HFFc6 (cell line): ENCODE data around the gene CAPN1. TPM values are rescaled to one million over a fixed set of nuclear protein-coding genes. Genes with fewer than 3 reads are reported as not detected.
"Not testable (repeated sequence)": the region's sequence is repeated elsewhere in the genome, so short reads cannot be mapped to it uniquely, and the experiment has no call there.

ENCODE experiments used
- DNase-seq: peaks from one replicate; pipeline ENCODE4 v3.0.0-alpha.2; 2018
- H3K27ac Mint-ChIP-seq: 2 replicates; pipeline ENCODE4 v1.8.0; 2020; ENCODE audit warnings: mild to moderate bottlenecking, mixed read lengths
- H3K27me3 Mint-ChIP-seq: 2 replicates; pipeline ENCODE4 v1.8.0; 2021; ENCODE audit warnings: mild to moderate bottlenecking, moderate library complexity, mixed read lengths; ENCODE audit not compliant: insufficient read depth
- H3K36me3 Mint-ChIP-seq: 2 replicates; pipeline ENCODE4 v1.8.0; 2021; ENCODE audit warnings: low read depth, mixed read lengths
- H3K4me1 Mint-ChIP-seq: 2 replicates; pipeline ENCODE4 v1.8.0; 2020; ENCODE audit warnings: low read depth, mixed read lengths
- H3K4me3 Mint-ChIP-seq: 2 replicates; pipeline ENCODE4 v1.8.0; 2020; ENCODE audit warnings: mild to moderate bottlenecking, moderate library complexity, mixed read lengths
- H3K9me3 Mint-ChIP-seq: 2 replicates; pipeline ENCODE4 v1.8.0; 2020; ENCODE audit warnings: mild to moderate bottlenecking, mixed read lengths
- CTCF ChIP-seq: fragments of 200-600 bp; sonication (generic); IDR thresholded peaks from 2 replicates; pipeline ENCODE4 v1.5.0; 2021; ENCODE audit warnings: antibody characterized with exemption, mild to moderate bottlenecking
- total RNA-seq, 6 experiments: library from RNA; stranded (reverse); fragmentation: NEBNext Ultra II Directional; extraction: Animal tissue kit (Norgen Biotek cat#: 25700); gene quantifications; 2 replicates in 1 of 6; 3 replicates in 5 of 6; pipeline ENCODE4 v1.2.3, GENCODE V29; 2021

CAPN1 gene
- total RNA-seq, 6 experiments from 2014 or later, result 203 to 271 (median 231) TPM

- Mint-ChIP-seq H3K27me3 (peaks cover 10% of the 10 kb centered on the region), H3K4me1 (no peaks in the 10 kb centered on the region), H3K36me3 (no peaks in the 10 kb centered on the region), H3K9me3 (no peaks in the 10 kb centered on the region; the same call in 1 of the 2 replicates), H3K27ac (no peak overlapping the region), H3K4me3 (no peak overlapping the region)
- no peak for TF ChIP-seq CTCF
- no peak for DNase-seq
These were observed 64.8 kb downstream of the CAPN1 start for GRCh38 chr11:65246506-65246905.

DNA sequence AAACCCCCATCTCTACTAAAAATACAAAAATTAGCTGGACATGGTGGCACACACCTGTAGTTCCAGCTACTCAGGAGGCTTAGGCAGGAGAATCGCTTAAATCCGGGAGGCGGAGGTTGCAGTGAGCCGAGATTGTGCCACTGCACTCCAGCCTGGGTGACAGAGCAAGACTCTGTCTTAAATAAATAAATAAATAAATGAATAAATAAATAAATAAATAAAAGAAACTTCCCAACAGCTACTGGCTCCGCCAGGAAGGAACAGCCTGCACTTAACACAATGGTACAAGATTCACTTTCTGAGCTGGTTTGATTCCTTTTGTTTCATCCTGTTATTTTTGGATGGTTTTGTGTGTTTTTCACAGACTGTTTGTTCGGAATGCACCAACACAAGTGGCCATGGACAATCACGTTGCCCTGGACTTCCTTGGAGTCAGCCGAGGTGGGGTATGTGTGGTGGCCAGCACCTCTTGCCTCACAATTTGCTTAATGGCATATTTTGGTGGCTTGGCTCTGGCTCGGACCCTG lies 66.5 kb downstream of the CAPN1 start:
- not testable (repeated sequence) for H3K27me3 Mint-ChIP-seq, H3K9me3 Mint-ChIP-seq, H3K4me1 Mint-ChIP-seq, H3K4me3 Mint-ChIP-seq, DNase-seq, H3K36me3 Mint-ChIP-seq, H3K27ac Mint-ChIP-seq

DNA sequence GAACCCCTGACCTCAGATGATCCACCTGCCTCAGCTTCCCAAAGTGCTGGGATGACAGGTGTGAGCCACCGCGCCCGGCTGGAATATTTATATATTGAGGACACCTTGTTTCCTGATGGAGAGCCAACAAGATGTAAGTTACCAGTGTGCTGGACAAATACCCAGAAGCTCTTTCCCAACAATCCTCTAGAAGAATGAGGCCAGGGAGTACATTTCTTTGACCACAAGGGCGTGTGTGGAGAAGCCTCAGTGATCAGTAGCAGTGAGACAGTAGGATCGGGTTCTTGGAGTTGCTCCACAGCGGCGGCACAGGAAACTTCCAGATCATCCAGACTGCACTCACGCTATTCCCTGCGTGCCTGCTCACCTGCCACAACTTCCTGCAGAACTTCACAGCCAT lies 69.7 kb downstream of the CAPN1 start:
- H3K4me3 Mint-ChIP-seq, result no peak overlapping the region
- peaks cover 4% of the 10 kb centered on the region for H3K27me3 Mint-ChIP-seq
- peak; percentile 7 for DNase-seq
- H3K9me3 Mint-ChIP-seq, result no peaks in the 10 kb centered on the region
- 0 out of 2 replicates have a peak, but pooled peaks have one; percentile 9 for TF ChIP-seq CTCF
- no peaks in the 10 kb centered on the region for H3K36me3 Mint-ChIP-seq
- H3K27ac Mint-ChIP-seq, result no peak overlapping the region
- H3K4me1 Mint-ChIP-seq, result peaks cover 9% of the 10 kb centered on the region; the same call in 1 of the 2 replicates

- Mint-ChIP-seq H3K9me3 (no peaks in the 10 kb centered on the region), H3K36me3 (no peaks in the 10 kb centered on the region), H3K27me3 (no peaks in the 10 kb centered on the region; the same call in none of the 2 replicates), H3K27ac (no peak overlapping the region), H3K4me1 (peaks cover 9% of the 10 kb centered on the region; the same call in 1 of the 2 replicates), H3K4me3 (no peak overlapping the region)
- DNase-seq, result no peak
- no peak for TF ChIP-seq CTCF
These were observed 73.0 kb downstream of the CAPN1 start for GRCh38 chr11:65254724-65255123.

DNA sequence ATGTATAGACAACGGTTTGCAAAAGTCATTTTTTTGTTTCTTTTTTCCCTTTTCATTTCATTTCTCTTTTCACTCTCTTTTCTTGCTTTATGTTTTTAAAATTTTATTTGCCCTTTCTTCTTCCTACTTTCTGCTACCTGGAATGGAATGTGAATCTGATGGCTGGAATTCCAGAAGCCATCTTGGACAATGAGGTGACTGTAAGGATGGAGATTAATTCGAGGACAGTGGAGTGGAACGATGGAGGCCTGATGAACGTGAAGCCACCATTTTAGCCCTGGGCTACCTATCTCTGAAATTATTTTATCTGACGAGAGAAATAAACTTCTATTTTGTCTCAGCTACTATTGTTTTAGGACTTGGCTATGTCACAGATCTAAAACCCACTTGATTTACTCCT lies 77.3 kb downstream of the CAPN1 start:
- Mint-ChIP-seq H3K27ac (no peak overlapping the region), H3K9me3 (no peaks in the 10 kb centered on the region), H3K27me3 (no peaks in the 10 kb centered on the region; the same call in none of the 2 replicates), H3K4me1 (peaks cover 28% of the 10 kb centered on the region), H3K4me3 (no peak overlapping the region), H3K36me3 (no peaks in the 10 kb centered on the region)
- no peak for DNase-seq
- TF ChIP-seq CTCF, result no peak

DNA sequence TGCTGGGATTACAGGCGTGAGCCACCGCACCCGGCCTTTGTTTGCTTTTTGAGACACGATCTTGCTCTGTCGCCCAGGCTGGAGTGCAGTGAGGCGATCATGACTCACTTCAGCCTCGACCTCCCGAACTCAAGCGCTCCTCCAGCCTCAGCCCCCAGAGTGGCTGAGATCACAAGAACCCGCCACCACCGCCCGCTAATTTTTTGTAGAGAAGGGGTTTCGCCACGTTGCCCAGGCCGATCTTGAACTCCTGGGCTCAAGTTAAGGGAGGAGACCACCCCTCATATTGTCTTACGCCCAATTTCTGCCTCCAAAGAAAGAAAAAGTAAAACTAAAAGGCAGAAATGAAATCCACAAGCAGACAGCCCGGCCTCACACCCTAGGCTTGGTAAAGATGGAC lies 78.6 kb downstream of the CAPN1 start:
- no peak for TF ChIP-seq CTCF
- H3K36me3 Mint-ChIP-seq, result peaks cover 10% of the 10 kb centered on the region; the same call in 1 of the 2 replicates
- H3K4me1 Mint-ChIP-seq, result peaks cover 25% of the 10 kb centered on the region
- no peaks in the 10 kb centered on the region; the same call in 1 of the 2 replicates for H3K27me3 Mint-ChIP-seq
- no peaks in the 10 kb centered on the region for H3K9me3 Mint-ChIP-seq
- no peak overlapping the region for H3K27ac Mint-ChIP-seq
- no peak for DNase-seq
- H3K4me3 Mint-ChIP-seq, result no peak overlapping the region
